Pons (tissue), 1 donor: ENCODE data around the gene CRX.
"Not testable (repeated sequence)": the region's sequence is repeated elsewhere in the genome, so short reads cannot be mapped to it uniquely, and the experiment has no call there.

Source experiments
- DNase-seq: peaks from one replicate; pipeline ENCODE4 v3.0.0-alpha.2; 2016; ENCODE audit warnings: low spot score

CRX gene

GRCh38 chr19:47859838-47860237 is 38.1 kb downstream of the CRX start:
- DNase-seq: not testable (repeated sequence)

- DNase-seq: no peak
Observed at GRCh38 chr19:47860602-47861297, 39.0 kb downstream of the CRX start.

GRCh38 chr19:47861630-47862029 is 39.9 kb downstream of the CRX start:
- DNase-seq: no peak

- DNase-seq: peak; percentile 69
Observed at GRCh38 chr19:47863514-47863936, 41.8 kb downstream of the CRX start.

GRCh38 chr19:47865166-47865565 is 43.4 kb downstream of the CRX start:
- DNase-seq: no peak

GRCh38 chr19:47878906-47879305 is 57.2 kb downstream of the CRX start:
- DNase-seq: no peak

- not testable (repeated sequence) for DNase-seq
Observed at GRCh38 chr19:47879385-47879784, 57.6 kb downstream of the CRX start.

- no peak for DNase-seq
Observed at GRCh38 chr19:47881757-47882156, 60.0 kb downstream of the CRX start.

GRCh38 chr19:47882890-47883289 is 61.2 kb downstream of the CRX start:
- no peak for DNase-seq

GRCh38 chr19:47885067-47885463 is 63.3 kb downstream of the CRX start:
- DNase-seq: no peak

- DNase-seq: no peak
Observed at GRCh38 chr19:47886010-47886559, 64.3 kb downstream of the CRX start, which contains the start of gene SULT2A1. SULT2A1 (minus strand) TSS chr19:47886315; CDS start chr19:47886257, 58 bp downstream.

GRCh38 chr19:47890865-47891621 is 69.3 kb downstream of the CRX start:
- no peak for DNase-seq

GRCh38 chr19:47891622-47891922 is 69.8 kb downstream of the CRX start:
- DNase-seq: no peak

GRCh38 chr19:47891923-47892666 is 70.4 kb downstream of the CRX start:
- no peak for DNase-seq
